ENCODE measurements around the gene SLC9A1.
A peak's percentile ranks its signal among the peaks of the same experiment; 100 is the strongest.
"Not testable (repeated sequence)": the region's sequence is repeated elsewhere in the genome, so short reads cannot be mapped to it uniquely, and the experiment has no call there.

The SLC9A1 gene

GRCh38 chr1:27137544-27138075 lies 17.3 kb downstream of the SLC9A1 start:
- no peak for DNase-seq
- in situ Hi-C loops (cut with MboI; ENCODE audit: low pct_unique_long_range_greater_than_20kb, low sequenced_read_pairs) = no loop called here

GRCh38 chr1:27136998-27137542 lies 17.9 kb downstream of the SLC9A1 start:
- in situ Hi-C loops (cut with MboI; ENCODE audit: low pct_unique_long_range_greater_than_20kb, low sequenced_read_pairs) = no loop called here
- peak; percentile 73 for DNase-seq

- in situ Hi-C loops (cut with MboI; ENCODE audit: low pct_unique_long_range_greater_than_20kb, low sequenced_read_pairs) = no loop called here
- DNase-seq = no peak
Measured at GRCh38 chr1:27136236-27136551, 18.7 kb downstream of the SLC9A1 start.

- in situ Hi-C loops (cut with MboI; ENCODE audit: low pct_unique_long_range_greater_than_20kb, low sequenced_read_pairs) = no loop called here
- no peak for DNase-seq
Measured at GRCh38 chr1:27135541-27136235, 19.2 kb downstream of the SLC9A1 start.

- in situ Hi-C loops (cut with MboI; ENCODE audit: low pct_unique_long_range_greater_than_20kb, low sequenced_read_pairs) = no loop called here
Measured at GRCh38 chr1:27133991-27134390, 20.9 kb downstream of the SLC9A1 start.

GRCh38 chr1:27133158-27133557 lies 21.8 kb downstream of the SLC9A1 start:
- in situ Hi-C loops (cut with MboI; ENCODE audit: low pct_unique_long_range_greater_than_20kb, low sequenced_read_pairs) = no loop called here
- DNase-seq = no peak

More at GRCh38 chr1:27133991-27134390, 20.9 kb downstream of the SLC9A1 start:
- no peak for DNase-seq

GRCh38 chr1:27132624-27133023 lies 22.3 kb downstream of the SLC9A1 start:
- in situ Hi-C loops (cut with MboI; ENCODE audit: low pct_unique_long_range_greater_than_20kb, low sequenced_read_pairs) = no loop called here
- DNase-seq = no peak

- in situ Hi-C loops (cut with MboI; ENCODE audit: low pct_unique_long_range_greater_than_20kb, low sequenced_read_pairs) = no loop called here
- DNase-seq = no peak
Measured at GRCh38 chr1:27132147-27132546, 22.8 kb downstream of the SLC9A1 start.

- DNase-seq = no peak
- in situ Hi-C loops (cut with MboI; ENCODE audit: low pct_unique_long_range_greater_than_20kb, low sequenced_read_pairs) = no loop called here
Measured at GRCh38 chr1:27130798-27131197, 24.1 kb downstream of the SLC9A1 start.

GRCh38 chr1:27129225-27129624 lies 25.7 kb downstream of the SLC9A1 start:
- in situ Hi-C loops (cut with MboI; ENCODE audit: low pct_unique_long_range_greater_than_20kb, low sequenced_read_pairs) = no loop called here
- DNase-seq = no peak

GRCh38 chr1:27127419-27127818 lies 27.5 kb downstream of the SLC9A1 start:
- in situ Hi-C loops (cut with MboI; ENCODE audit: low pct_unique_long_range_greater_than_20kb, low sequenced_read_pairs) = no loop called here
- no peak for DNase-seq

GRCh38 chr1:27126391-27126790 lies 28.5 kb downstream of the SLC9A1 start:
- no peak for DNase-seq
- in situ Hi-C loops (cut with MboI; ENCODE audit: low pct_unique_long_range_greater_than_20kb, low sequenced_read_pairs) = no loop called here

- DNase-seq; in situ Hi-C loops (cut with MboI; ENCODE audit: low pct_unique_long_range_greater_than_20kb, low sequenced_read_pairs): not testable (repeated sequence)
Measured at GRCh38 chr1:27125125-27125524, 29.8 kb downstream of the SLC9A1 start.

GRCh38 chr1:27124405-27124804 lies 30.5 kb downstream of the SLC9A1 start:
- in situ Hi-C loops (cut with MboI; ENCODE audit: low pct_unique_long_range_greater_than_20kb, low sequenced_read_pairs) = loop anchor here (25.0 kb wide), 1 partner anchor 263 kb away; the partner anchor contains the start of genes CD164L2 and GPR3
- DNase-seq = no peak

- peak; percentile 31 for DNase-seq
- in situ Hi-C loops (cut with MboI; ENCODE audit: low pct_unique_long_range_greater_than_20kb, low sequenced_read_pairs) = loop anchor here (25.0 kb wide), 1 partner anchor 265 kb away; the partner anchor contains the start of genes CD164L2 and GPR3
Measured at GRCh38 chr1:27122652-27123051, 32.3 kb downstream of the SLC9A1 start.

- no peak for DNase-seq
- in situ Hi-C loops (cut with MboI; ENCODE audit: low pct_unique_long_range_greater_than_20kb, low sequenced_read_pairs) = loop anchor here (25.0 kb wide), 1 partner anchor 266 kb away; the partner anchor contains the start of genes CD164L2 and GPR3
Measured at GRCh38 chr1:27120854-27121253, 34.1 kb downstream of the SLC9A1 start.

- no peak for DNase-seq
- in situ Hi-C loops (cut with MboI; ENCODE audit: low pct_unique_long_range_greater_than_20kb, low sequenced_read_pairs) = loop anchor here (25.0 kb wide), 1 partner anchor 269 kb away; the partner anchor contains the start of genes CD164L2 and GPR3
Measured at GRCh38 chr1:27118440-27118689, 36.6 kb downstream of the SLC9A1 start.

- in situ Hi-C loops (cut with MboI; ENCODE audit: low pct_unique_long_range_greater_than_20kb, low sequenced_read_pairs) = loop anchor here (25.0 kb wide), 1 partner anchor 269 kb away; the partner anchor contains the start of genes CD164L2 and GPR3
- no peak for DNase-seq
Measured at GRCh38 chr1:27117733-27118439, 37.0 kb downstream of the SLC9A1 start.

- in situ Hi-C loops (cut with MboI; ENCODE audit: low pct_unique_long_range_greater_than_20kb, low sequenced_read_pairs) = loop anchor here (25.0 kb wide), 1 partner anchor 271 kb away; the partner anchor contains the start of genes CD164L2 and GPR3
- peak; percentile 86 for DNase-seq
Measured at GRCh38 chr1:27116697-27117096, 38.2 kb downstream of the SLC9A1 start.

GRCh38 chr1:27116232-27116631 lies 38.7 kb downstream of the SLC9A1 start:
- no peak for DNase-seq
- in situ Hi-C loops (cut with MboI; ENCODE audit: low pct_unique_long_range_greater_than_20kb, low sequenced_read_pairs) = loop anchor here (25.0 kb wide), 1 partner anchor 271 kb away; the partner anchor contains the start of genes CD164L2 and GPR3
